Measurements from ENCODE around the gene POU2AF2. TPM values are rescaled to one million over a fixed set of nuclear protein-coding genes. Genes with fewer than 3 reads are reported as not detected.

Gene POU2AF2
- total RNA-seq, 1 experiment from 2014 or later, result not detected

DNA sequence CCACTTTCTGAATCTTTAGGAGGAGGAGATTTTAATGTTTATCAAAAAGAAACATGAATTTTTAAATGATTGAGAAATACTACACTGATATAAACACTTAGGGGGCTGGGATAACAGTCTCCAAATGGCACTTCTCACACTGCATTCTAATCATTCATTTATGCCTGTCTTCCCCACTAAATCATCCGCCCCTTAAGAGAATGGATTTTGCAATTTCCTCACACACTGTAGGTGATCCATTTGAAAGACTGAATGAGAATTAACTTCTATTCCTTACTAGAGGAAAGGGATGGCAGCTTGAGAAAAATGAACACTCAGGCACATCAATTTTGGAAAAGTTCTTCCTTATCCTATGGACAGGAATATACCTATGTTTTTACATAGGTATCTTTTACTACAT lies 7.6 kb upstream of the POU2AF2 start:
- DNase-seq, result no peak
- no peaks in the 10 kb centered on the region for H3K79me2 ChIP-seq (ENCODE audit: insufficient read depth, low read length)
- Mint-ChIP-seq H3K27ac (no peak overlapping the region), H3K4me3 (no peak overlapping the region), H3K36me3 (ENCODE audit: insufficient read depth in 1 of 3, low read depth in 3 of 3) (no peaks in the 10 kb centered on the region), H3K27me3 (ENCODE audit: low read depth) (peaks cover 3% of the 10 kb centered on the region), H3K9me3 (no peaks in the 10 kb centered on the region), H3K4me1 (no peaks in the 10 kb centered on the region; a peak in 1 of 4 replicates)
- H3K27ac ChIP-seq (ENCODE audit: insufficient read length, low read depth, low read length), result no peak overlapping the region
- WGBS (ENCODE audit: extremely low coverage, insufficient read length, low lambda C conversion rate), result no CpG with 5 or more reads among the region's 1 CpG
- H2BK20ac ChIP-seq (ENCODE audit: low read depth, low read length, poor library complexity, severe bottlenecking), result no peak overlapping the region
- no peaks in the 10 kb centered on the region for H3K27me3 ChIP-seq (ENCODE audit: insufficient read depth, low read length)
- H4K20me1 ChIP-seq (ENCODE audit: control insufficient read depth, insufficient read depth, insufficient read length), result no peaks in the 10 kb centered on the region
- no peak overlapping the region for H4K91ac ChIP-seq (ENCODE audit: insufficient read length, low read depth, low read length)
- H3K9ac ChIP-seq (ENCODE audit: extremely low read depth, insufficient read length, low read length), result no peak overlapping the region
- no peak overlapping the region for H4K5ac ChIP-seq (ENCODE audit: insufficient read length, low read depth, low read length)
- no peak overlapping the region for H2BK12ac ChIP-seq (ENCODE audit: insufficient read length, low read depth, low read length)
- no peak overlapping the region for H2AFZ ChIP-seq (ENCODE audit: low read length)
- no peak overlapping the region for H4K8ac ChIP-seq (replicated peaks; ENCODE audit: insufficient read length, low read depth, low read length)
- H2BK120ac ChIP-seq (ENCODE audit: low read depth, low read length, poor library complexity, severe bottlenecking), result no peak overlapping the region
- no peak overlapping the region for H2BK5ac ChIP-seq (ENCODE audit: insufficient read length, low read length)
- TF ChIP-seq, protein P1, sequence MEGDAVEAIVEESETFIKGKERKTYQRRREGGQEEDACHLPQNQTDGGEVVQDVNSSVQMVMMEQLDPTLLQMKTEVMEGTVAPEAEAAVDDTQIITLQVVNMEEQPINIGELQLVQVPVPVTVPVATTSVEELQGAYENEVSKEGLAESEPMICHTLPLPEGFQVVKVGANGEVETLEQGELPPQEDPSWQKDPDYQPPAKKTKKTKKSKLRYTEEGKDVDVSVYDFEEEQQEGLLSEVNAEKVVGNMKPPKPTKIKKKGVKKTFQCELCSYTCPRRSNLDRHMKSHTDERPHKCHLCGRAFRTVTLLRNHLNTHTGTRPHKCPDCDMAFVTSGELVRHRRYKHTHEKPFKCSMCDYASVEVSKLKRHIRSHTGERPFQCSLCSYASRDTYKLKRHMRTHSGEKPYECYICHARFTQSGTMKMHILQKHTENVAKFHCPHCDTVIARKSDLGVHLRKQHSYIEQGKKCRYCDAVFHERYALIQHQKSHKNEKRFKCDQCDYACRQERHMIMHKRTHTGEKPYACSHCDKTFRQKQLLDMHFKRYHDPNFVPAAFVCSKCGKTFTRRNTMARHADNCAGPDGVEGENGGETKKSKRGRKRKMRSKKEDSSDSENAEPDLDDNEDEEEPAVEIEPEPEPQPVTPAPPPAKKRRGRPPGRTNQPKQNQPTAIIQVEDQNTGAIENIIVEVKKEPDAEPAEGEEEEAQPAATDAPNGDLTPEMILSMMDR (conservative IDR thresholded peaks at IDR 0.05), result no peak
- H3K56ac ChIP-seq (ENCODE audit: insufficient read length, low read depth, low read length), result no peak overlapping the region
- no peak overlapping the region for H3T11ph ChIP-seq (ENCODE audit: low read length)
- H2BK15ac ChIP-seq (ENCODE audit: low read depth, low read length), result no peak overlapping the region
- no peaks in the 10 kb centered on the region for H3K4me1 ChIP-seq (ENCODE audit: insufficient read depth, low read length)
- no peak overlapping the region for H3K4ac ChIP-seq (ENCODE audit: low read depth, low read length)
- no peaks in the 10 kb centered on the region for H3K79me1 ChIP-seq (ENCODE audit: insufficient read depth, low read depth, low read length, poor library complexity, severe bottlenecking)
- no peak overlapping the region for H3K23ac ChIP-seq (ENCODE audit: insufficient read length, low read depth, low read length)
- no peak overlapping the region for H3K18ac ChIP-seq (ENCODE audit: insufficient read length, low read depth, low read length)
- no peak overlapping the region for H2AK5ac ChIP-seq (ENCODE audit: insufficient read length, low read length)
- no peak overlapping the region for H3K4me2 ChIP-seq (ENCODE audit: insufficient read depth, insufficient read length, low read length)
- H3K23me2 ChIP-seq (ENCODE audit: insufficient read length, low read depth, low read length, poor library complexity, severe bottlenecking), result no peaks in the 10 kb centered on the region
- no peak overlapping the region for H3K14ac ChIP-seq (ENCODE audit: insufficient read depth, low read length)
- H3K9me3 ChIP-seq (ENCODE audit: control insufficient read depth, low read depth, low read length), result no peaks in the 10 kb centered on the region

Data from H9 (cell line).